NAMALWA (cell line): ENCODE data around the gene KSR1.
"Not testable (repeated sequence)": the region's sequence is repeated elsewhere in the genome, so short reads cannot be mapped to it uniquely, and the experiment has no call there.

Experiments
- DNase-seq: peaks from one replicate; pipeline ENCODE4 v3.0.0-alpha.2; 2015; ENCODE audit warnings: low spot score

The KSR1 gene

GRCh38 chr17:27427166-27427862 lies 28.9 kb upstream of the KSR1 start:
- not testable (repeated sequence) for DNase-seq

- DNase-seq: no peak
Measured at GRCh38 chr17:27428781-27429505, 27.3 kb upstream of the KSR1 start.

DNA sequence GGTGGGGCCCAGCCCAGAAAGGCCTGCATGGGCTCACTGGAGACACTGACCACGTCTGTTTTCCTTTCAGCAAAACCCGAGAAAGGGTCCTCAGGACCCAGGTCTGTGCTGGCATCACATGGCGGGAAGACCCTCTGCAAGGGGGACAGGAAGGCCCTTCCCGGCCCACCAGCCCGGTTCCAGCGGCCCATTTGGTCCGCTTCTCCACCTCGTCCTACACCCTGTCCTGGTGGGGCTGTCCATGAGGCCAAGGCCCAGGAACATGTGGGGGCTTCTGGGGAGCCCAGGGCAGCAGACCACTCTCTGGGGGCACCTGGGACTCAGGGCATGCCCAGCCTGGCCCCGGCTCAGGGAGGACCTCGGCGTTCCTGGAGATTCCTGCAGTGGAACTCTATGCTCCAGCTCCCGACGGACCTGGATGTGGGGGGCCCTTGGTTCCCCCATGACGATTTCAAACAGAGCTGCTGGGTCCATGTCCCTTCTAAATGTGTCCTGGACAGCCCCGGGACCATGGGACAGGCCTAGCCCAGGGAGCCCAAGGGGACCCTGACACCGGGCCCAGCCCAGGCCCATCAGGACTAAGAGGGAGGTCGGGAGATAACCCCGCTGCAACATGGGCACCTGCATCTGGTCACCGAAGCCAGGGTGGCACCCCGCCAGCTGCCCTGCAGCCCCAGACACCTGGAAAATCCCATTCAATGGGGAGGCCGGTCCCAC lies 26.4 kb upstream of the KSR1 start:
- DNase-seq: no peak

GRCh38 chr17:27430383-27430840 lies 25.8 kb upstream of the KSR1 start:
- DNase-seq: no peak

GRCh38 chr17:27430882-27431491 lies 25.3 kb upstream of the KSR1 start:
- peak; percentile 10 for DNase-seq

- no peak for DNase-seq
Measured at GRCh38 chr17:27433521-27433920, 22.7 kb upstream of the KSR1 start.

GRCh38 chr17:27435431-27436070 lies 20.7 kb upstream of the KSR1 start:
- DNase-seq: not testable (repeated sequence)

GRCh38 chr17:27438348-27438998 lies 17.8 kb upstream of the KSR1 start:
- no peak for DNase-seq

DNA sequence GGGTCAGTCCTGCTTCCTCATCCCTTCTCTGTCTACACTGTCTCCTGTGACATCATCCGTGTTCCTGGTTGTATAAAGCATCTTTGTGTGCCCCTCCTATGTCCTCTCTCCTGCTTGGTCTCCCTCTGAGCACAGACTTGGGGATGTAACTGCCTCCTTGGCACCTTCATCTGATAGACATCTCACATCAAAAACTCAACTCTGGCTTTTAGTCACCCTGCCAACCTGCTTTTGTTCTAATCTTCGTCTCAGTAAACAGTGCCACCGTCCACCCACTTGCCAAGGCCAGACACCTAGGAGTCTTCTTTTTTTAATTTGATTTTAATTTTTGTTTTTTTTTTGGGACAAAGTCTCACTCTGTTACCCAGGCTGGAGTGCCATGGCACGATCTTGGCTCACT lies 16.9 kb upstream of the KSR1 start:
- DNase-seq: no peak

DNA sequence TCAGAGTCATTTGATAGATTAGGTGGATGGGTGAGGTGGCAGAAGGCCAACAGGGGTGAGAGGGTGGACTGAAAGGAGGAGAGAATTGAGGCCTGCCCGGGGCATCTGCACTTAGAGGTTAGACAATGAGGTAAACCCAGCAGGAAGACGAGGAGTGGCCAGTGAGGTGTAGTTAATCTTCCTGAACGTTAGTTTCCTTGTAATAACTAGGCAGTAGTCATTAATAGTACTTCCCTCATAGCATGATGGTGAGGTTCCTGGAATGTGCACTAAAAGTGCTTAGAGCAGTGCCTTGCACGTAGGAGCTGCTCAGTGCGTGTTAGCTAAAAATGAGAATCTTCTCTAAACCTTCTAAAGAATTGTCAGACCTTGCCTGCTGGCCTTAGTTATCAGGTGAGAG lies 13.5 kb upstream of the KSR1 start:
- no peak for DNase-seq

GRCh38 chr17:27443491-27443890 lies 12.8 kb upstream of the KSR1 start:
- no peak for DNase-seq

DNA sequence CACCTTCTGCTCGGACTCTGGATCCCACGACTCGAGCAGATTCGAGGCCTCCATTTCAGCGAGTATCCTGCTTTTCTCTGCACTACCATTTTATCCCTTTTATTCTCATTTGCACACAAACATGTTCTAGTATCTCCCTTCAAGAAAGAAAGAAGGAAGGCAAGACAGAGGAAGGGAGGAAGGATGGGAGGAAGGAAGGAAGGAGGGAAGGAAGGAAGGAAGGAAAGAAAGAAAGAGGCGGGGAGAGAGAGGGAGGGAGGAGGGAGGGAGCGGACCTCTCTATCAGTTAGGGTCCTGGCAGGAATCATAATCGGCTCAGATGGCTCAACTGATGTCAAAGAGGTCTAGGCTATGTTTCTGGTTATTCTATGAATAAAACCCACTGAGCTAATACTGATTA lies 10.3 kb upstream of the KSR1 start:
- no peak for DNase-seq

GRCh38 chr17:27446569-27447301 lies 9.5 kb upstream of the KSR1 start:
- no peak for DNase-seq

DNA sequence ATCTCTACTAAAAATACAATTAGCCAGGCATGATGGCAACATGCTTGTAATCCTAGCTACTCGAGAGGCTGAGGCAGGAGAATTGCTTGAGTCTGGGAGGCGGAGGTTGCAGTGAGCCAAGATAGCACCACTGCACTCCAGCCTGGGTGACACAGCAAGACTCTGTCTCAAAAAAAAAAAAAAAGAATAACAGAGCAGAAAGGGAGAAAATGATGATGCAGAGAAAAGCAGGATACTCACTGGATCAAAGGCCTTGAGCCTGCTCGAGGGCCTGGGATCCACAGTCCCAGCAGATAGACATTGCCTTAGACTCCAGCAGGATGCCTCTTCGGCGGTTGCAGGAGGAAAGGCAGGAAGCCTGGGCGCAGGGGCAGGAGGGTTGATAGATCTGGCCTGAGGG lies 7.7 kb upstream of the KSR1 start:
- not testable (repeated sequence) for DNase-seq

DNA sequence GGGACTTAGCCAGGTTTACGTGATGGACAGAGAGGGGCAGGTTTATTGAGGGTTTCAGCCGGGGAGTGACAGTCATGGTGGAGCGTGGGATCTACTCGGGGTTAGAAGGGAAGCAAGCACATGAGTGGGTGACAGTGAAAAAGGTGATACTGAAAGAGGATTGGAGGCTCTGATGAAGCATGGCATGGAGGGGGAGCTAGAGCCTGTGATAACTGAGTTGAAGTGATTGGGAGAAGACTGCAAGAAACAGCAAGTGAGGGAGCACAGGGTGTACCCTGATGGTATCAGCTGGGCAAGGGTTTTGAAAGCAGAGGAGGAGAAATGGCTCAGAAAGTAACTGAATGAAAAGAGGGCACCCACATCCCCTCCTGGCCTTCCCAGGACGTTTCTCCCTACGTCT lies 6.7 kb upstream of the KSR1 start:
- DNase-seq: no peak

GRCh38 chr17:27449988-27450387 lies 6.3 kb upstream of the KSR1 start:
- no peak for DNase-seq

GRCh38 chr17:27450416-27450815 lies 5.8 kb upstream of the KSR1 start:
- no peak for DNase-seq

DNA sequence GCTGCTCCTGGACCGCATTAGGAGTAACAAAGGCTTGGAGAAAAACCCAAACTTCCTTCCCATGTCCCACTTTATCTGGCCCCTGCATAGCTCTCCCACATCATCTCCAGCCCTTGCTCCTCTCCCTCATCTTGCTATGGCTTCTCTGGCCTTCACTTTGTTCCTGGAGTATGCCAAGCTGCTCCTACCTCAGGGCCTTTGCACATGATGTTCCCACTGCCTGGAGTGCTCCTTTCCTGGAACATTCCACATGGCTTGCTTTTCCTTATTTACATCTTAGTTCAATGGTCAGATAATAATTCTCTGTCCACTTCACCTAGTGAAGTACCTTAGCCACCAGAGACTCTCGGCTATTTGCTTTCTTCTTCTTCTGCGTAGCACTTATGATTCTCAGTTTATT lies 4.3 kb upstream of the KSR1 start:
- DNase-seq: no peak

- DNase-seq: no peak
Measured at GRCh38 chr17:27452828-27453227, 3.4 kb upstream of the KSR1 start.

DNA sequence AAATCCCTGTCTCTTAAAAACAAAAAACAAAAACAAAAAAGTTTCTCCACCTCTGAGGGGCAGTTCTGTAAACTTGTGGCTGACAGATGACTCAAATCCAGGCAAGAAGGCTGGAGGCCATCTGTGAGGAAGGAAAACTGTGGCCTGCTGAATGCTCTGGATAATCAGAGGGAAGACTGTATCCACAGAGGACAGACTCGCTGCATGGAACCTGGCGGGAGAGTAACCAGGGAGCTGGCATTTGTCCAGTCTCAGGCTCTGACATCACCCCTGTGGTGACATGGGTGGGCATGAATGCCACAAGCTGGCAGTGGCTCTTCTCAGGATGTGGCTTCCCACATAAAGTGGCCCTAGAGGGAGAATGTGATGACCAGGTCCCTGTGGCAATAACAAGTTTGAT lies 2.8 kb upstream of the KSR1 start:
- no peak for DNase-seq

DNA sequence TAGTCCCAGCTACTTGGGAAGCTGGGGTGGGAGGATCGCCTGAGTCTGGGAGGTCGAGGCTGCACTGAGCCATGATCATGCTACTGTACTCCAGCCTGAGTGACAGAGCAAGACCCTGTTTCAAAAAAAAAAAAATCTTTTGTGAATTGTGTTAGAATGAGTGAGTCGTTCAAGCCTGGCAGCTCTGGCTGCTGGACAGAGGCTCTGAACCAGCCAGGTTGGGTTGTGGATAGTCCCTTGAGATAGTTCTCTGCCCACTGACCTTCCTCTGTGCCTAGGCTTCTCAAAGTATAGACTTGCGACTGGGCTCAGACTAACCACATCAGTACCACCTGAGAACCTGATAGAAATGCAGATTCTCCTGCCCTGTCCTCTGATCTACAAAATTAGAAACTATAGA lies 2.2 kb upstream of the KSR1 start:
- DNase-seq: no peak
